Measurements from ENCODE around the gene TANGO6. TPM values are rescaled to one million over a fixed set of nuclear protein-coding genes. Genes with fewer than 3 reads are reported as not detected.

TANGO6 gene
- total RNA-seq, 1 donor from 2014 or later, result 21.1 TPM

DNA sequence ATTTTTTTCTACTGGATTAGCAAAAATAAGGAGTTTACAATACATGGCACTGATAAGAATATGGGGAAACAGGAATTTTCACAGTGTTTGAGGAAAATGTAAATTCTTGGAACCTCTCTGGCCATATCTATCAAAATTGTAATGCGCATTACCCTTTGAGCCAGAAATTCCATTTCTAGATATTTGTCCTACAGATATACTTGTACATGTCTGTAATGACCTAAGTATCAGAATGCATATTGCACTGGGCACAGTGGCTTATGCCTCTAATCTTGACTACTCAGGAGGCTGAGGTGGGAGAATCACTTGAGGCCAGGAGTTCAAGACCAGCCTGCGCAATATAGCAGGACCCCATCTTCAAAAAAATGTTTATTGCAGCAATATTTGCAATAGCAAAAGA lies 236.4 kb downstream of the TANGO6 start:
- H3K27me3 Mint-ChIP-seq (ENCODE audit: low read depth), result no peaks in the 10 kb centered on the region
- no peak overlapping the region for H3K27ac Mint-ChIP-seq (ENCODE audit: unreplicated experiment)
- TF ChIP-seq, protein P1, sequence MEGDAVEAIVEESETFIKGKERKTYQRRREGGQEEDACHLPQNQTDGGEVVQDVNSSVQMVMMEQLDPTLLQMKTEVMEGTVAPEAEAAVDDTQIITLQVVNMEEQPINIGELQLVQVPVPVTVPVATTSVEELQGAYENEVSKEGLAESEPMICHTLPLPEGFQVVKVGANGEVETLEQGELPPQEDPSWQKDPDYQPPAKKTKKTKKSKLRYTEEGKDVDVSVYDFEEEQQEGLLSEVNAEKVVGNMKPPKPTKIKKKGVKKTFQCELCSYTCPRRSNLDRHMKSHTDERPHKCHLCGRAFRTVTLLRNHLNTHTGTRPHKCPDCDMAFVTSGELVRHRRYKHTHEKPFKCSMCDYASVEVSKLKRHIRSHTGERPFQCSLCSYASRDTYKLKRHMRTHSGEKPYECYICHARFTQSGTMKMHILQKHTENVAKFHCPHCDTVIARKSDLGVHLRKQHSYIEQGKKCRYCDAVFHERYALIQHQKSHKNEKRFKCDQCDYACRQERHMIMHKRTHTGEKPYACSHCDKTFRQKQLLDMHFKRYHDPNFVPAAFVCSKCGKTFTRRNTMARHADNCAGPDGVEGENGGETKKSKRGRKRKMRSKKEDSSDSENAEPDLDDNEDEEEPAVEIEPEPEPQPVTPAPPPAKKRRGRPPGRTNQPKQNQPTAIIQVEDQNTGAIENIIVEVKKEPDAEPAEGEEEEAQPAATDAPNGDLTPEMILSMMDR (conservative IDR thresholded peaks at IDR 0.05), result no peak
- H3K9me3 Mint-ChIP-seq, result no peaks in the 10 kb centered on the region
- no peak for DNase-seq (ENCODE audit: low read depth, low spot score)
- peaks cover 33% of the 10 kb centered on the region for H3K4me1 Mint-ChIP-seq
- H3K4me3 Mint-ChIP-seq, result no peak overlapping the region
- H3K36me3 Mint-ChIP-seq (ENCODE audit: low read depth), result no peaks in the 10 kb centered on the region

DNA sequence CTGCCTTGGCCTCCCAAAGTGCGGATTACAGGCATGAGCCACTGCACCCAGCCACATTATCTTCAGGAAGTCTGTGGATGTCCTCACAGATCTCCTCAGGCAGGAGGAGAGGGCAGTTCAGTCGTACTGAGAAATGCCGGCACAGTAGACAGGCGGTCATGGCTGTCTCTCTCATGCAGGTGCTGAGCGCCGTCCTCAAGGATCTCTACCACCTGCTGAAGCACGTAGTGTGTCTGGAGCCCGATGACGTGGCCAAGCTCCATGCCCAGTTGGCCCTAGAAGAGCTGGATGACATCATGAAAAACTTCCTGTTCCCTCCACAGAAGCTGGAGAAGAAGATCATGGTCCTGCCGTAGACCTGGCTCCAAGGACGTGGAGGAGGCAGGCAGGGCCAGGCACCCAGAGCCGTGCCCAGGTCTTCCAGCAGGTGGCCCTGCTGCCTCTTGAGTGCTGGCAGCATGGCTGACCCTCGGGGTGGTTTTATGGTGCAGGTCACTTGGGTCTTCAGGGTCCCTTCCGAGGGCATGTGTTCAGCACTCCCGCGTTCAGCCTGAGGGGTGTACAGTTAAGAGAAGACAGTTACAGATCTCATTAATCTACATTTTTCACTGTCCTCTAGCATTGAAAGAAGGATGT lies 240.1 kb downstream of the TANGO6 start:
- Mint-ChIP-seq H3K27ac (ENCODE audit: unreplicated experiment) (no peak overlapping the region), H3K9me3 (no peaks in the 10 kb centered on the region)
- TF ChIP-seq, protein P1 (conservative IDR thresholded peaks at IDR 0.05), result peak; percentile 17

DNA sequence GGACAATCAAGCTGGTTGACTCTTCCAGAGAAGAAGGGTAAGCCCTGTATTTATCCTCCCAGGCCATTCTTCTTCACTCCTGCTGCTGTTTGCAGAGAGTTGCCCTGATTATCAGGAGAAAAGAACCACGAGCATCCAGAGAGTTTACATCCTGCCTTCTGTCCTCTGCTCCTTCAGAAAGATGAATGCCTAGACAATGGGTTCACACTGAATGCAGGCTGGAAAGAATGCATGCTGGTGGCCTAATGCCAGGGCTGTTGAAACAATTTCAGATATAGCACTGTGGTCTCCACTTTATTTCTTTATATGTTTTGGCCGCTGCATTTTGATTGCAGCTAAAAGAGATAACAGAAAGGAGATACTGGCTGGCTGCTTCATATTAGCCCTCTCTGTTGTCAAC lies 241.0 kb downstream of the TANGO6 start:
- Mint-ChIP-seq H3K4me1 (peaks cover 20% of the 10 kb centered on the region), H3K27me3 (ENCODE audit: low read depth) (no peaks in the 10 kb centered on the region), H3K36me3 (ENCODE audit: low read depth) (no peaks in the 10 kb centered on the region), H3K9me3 (no peaks in the 10 kb centered on the region), H3K27ac (ENCODE audit: unreplicated experiment) (peak overlapping the region; percentile 27), H3K4me3 (no peak overlapping the region)
- TF ChIP-seq, protein P1 (conservative IDR thresholded peaks at IDR 0.05), result no peak
- DNase-seq (ENCODE audit: low read depth, low spot score), result no peak

More for the DNA sequence above, 240.1 kb downstream of the TANGO6 start:
- Mint-ChIP-seq H3K27me3 (ENCODE audit: low read depth) (no peaks in the 10 kb centered on the region), H3K4me1 (peaks cover 18% of the 10 kb centered on the region), H3K36me3 (ENCODE audit: low read depth) (no peaks in the 10 kb centered on the region), H3K4me3 (no peak overlapping the region)
- no peak for DNase-seq (ENCODE audit: low read depth, low spot score)

DNA sequence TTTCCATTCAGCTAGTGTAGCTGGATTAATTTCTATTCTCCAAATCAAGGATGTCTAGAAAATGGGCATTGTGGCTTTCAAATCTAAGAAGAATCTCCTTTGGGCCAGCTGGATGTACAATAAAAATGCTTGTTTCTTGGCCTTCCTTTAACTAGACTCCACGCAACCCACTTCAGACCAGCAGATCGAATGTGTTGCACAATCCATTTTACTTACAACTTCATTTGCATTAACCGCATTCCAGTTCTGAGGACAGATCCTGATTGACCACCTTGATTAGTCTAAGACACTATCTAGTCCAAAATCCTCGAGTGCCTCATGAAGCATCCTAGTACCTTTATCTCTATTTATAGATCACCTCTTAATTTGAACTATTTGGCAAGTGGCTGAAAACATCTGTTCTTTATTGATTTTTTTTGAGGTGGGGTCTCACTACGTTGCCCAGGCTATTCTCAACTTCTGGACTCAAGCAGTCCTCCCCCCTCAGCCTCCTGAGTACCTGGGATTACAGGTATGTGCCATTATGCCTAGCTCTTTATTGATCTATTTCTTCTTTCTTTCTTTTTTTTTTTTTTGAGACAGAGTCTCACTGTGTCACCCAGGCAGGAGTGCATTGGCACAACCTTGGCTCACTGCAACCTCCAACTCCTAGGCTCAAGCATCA lies 241.8 kb downstream of the TANGO6 start:
- Mint-ChIP-seq H3K9me3 (no peaks in the 10 kb centered on the region), H3K36me3 (ENCODE audit: low read depth) (no peaks in the 10 kb centered on the region), H3K4me3 (no peak overlapping the region), H3K4me1 (peaks cover 24% of the 10 kb centered on the region), H3K27me3 (ENCODE audit: low read depth) (no peaks in the 10 kb centered on the region), H3K27ac (ENCODE audit: unreplicated experiment) (no peak overlapping the region)
- DNase-seq (ENCODE audit: low read depth, low spot score), result no peak
- TF ChIP-seq, protein P1 (conservative IDR thresholded peaks at IDR 0.05), result no peak

DNA sequence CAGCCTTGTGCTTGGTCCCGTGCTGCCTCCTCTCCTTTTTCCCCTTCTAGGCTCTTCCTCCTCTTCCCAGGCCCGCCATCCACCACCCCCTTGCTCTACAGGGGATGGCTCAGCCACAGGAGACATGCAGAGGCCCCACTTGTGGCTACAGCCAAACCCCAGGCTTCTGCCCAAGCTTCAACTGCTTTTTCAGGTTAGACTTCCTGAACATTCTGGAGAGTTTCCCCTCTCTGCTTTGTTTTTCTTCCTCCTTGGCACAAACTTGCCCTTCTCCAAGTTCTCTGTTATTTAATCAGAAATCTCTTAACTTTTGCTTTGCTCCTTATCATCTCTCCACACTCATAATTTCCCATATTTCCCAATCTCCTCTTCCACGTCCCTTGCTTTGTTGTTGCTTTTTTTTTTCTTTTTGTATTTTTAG lies 243.8 kb downstream of the TANGO6 start:
- Mint-ChIP-seq H3K27me3 (ENCODE audit: low read depth) (no peaks in the 10 kb centered on the region), H3K4me1 (peaks cover 24% of the 10 kb centered on the region), H3K36me3 (ENCODE audit: low read depth) (no peaks in the 10 kb centered on the region), H3K27ac (ENCODE audit: unreplicated experiment) (no peak overlapping the region), H3K9me3 (no peaks in the 10 kb centered on the region), H3K4me3 (no peak overlapping the region)
- TF ChIP-seq, protein P1 (conservative IDR thresholded peaks at IDR 0.05), result no peak
- DNase-seq (ENCODE audit: low read depth, low spot score), result no peak

All from neural crest cell (in vitro differentiated cells).